ENCODE data around the gene PRELP.

Gene PRELP

DNA sequence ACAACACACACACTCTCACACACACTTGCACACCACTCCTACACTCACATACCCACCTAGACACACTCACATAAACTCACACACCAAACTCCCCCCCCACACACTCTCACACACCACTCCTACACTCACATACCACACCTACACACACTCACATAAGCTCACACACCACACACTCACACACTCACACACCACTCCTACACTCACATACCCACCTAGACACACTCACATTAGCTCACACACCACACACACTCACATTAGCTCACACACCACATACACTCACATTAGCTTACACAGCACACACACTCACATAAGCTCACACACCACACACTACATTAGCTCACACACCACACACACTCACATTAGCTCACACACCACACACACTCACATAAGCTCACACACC lies 51.4 kb downstream of the PRELP start:
- DNase-seq: no peak

DNA sequence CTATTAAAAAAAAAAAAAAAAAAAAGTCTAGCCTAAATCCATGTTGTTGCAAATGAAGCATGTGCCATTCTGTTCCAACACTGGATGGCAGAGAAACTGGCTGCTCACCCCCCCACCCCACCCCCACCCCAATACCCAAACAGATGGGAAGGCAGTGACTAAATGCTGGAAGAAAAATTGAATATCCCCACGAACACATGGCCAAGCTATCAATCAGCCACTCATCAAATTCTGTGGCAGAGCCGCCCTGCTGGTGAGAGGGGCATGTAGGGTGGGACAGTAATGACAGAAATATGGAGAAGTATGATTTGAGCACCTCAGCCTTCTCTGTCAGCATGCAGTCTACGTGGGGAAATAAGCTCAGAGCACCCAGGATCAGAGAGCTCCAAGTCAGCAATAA lies 52.5 kb downstream of the PRELP start:
- DNase-seq: no peak

DNA sequence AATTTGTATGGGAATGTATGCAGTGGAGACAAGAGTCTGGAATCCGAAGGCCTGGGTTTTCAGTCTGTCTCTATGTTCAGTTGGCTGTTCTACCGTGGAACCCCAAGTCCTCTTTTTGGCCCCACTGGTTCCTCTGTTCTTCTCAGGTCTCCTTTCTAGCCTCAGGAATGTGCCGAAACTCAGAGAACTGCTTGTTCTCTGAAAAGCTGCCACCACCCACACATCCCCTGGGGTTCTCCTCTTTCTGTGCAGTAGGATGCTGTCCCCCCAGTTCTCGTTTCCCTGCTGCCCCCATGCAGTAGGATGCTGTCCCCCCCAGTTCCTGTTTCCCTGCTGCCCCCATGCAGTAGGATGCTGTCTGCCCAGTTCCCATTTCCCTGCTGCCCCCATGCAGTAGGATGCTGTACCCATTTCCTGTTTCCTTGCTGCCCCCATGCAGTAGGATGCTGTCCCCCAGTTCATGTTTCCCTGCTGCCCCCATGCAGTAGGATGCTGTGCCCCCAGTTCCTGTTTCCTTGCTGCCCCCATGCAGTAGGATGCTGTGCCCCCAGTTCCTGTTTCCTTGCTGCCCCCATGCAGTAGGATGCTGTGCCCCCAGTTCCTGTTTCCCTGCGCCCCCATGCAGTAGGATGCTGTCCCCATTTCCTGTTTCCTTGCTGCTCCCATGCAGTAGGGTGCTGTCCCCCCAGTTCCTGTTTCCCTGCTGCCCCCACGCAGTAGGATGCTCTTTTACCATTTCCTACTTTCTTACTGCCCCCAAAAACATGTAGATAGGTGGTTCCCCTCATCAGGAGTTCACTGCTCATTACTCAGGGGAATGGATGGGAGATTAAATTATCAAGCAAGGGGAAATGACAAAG lies 53.6 kb downstream of the PRELP start:
- no peak for DNase-seq

DNA sequence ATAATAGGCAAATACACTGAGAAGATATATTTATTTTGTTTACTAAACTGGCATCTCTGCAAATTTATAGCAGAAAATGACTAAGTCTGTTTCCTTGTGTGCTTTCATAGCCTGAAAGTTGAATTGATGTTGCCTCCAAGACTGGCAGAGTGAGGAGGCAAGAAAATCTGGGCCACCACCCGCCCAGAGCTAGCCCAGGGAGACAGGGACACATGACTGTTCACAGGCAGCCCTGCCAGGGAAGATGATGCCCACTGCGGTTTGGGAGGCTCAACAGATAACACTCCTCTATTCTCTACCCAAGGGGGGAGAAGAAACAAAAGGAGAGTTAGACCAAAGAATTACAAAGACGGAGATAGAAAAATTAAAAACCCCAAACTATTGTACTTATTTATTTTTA lies 55.5 kb downstream of the PRELP start:
- no peak for DNase-seq

DNA sequence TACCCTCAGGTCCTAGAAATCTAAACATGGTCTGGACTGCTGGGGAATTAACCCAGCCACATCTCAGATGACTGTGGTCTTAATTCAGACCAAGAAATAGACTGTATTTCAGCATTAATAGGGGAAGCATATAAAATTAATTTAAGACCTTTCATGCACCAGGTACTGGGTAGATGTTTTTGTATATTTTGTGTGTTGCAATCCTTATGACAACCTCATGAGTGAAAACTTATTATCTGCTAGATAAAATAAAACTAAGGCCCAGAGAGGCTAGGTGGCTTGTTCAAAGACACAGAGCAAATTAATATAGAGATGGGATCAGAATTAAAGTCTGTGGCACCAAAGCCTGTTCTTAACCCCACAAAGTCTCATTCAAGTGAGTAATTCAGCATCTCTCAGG lies 58.4 kb downstream of the PRELP start:
- no peak for DNase-seq

DNA sequence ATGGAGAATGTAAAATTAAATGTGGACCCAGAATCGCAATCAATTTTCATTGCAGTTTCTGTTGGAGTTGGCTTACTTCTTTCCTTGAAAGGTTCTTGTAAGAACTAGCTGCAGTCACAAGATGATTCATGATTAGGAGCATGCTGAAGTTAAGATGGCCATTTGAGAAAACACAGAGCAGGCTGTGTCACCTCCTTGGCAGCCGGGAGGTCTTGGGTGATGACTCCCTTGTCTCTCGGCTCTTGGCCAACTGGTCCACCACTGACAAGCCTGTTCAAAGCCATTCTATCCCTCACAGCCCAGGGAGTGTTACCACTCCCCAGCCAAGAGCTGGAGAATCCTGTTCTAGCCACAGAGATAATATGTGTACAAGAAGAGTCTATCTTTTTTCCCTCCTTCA lies 58.9 kb downstream of the PRELP start:
- no peak for DNase-seq

DNA sequence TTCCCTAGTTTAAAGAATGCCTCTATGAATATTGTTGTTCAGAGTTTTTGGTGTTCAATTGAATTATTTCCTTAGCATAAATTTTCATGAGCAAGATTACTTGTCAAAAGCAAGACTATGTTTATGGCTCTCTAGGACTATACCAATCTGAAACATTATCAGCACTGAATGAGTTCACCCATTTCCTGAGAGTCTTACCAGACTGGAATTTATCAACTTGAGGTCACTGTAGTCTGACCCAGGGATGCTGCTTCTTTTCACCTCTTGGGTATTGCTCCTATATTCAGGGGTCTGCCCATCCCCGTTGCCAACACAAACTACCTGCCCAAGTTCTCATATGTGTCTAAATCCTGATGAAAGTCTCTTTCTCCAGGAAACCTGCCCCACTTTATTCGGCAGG lies 61.0 kb downstream of the PRELP start:
- no peak for DNase-seq

DNA sequence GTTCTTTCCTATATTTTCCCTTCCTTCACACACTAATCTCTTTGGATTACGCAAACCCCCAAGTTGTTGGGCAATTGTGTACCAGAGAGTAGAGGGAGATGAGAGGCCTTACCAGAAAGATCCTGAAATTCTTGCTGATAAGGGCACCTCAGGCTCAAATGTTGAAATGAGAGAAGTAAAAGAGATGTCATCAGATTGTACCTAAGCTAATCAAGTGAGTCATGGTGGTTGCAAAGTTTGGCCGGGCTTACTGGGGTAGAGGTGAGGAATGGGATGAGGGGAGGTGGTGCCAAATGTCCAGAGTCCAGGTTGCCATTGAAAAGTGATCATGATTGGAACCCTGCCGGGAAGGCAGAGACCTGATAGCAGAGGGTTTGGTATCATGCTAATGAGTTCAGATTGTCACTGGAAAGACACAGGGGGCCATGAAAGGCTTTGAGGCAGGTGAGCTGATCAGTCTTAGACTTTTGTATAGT lies 61.4 kb downstream of the PRELP start:
- DNase-seq: no peak

DNA sequence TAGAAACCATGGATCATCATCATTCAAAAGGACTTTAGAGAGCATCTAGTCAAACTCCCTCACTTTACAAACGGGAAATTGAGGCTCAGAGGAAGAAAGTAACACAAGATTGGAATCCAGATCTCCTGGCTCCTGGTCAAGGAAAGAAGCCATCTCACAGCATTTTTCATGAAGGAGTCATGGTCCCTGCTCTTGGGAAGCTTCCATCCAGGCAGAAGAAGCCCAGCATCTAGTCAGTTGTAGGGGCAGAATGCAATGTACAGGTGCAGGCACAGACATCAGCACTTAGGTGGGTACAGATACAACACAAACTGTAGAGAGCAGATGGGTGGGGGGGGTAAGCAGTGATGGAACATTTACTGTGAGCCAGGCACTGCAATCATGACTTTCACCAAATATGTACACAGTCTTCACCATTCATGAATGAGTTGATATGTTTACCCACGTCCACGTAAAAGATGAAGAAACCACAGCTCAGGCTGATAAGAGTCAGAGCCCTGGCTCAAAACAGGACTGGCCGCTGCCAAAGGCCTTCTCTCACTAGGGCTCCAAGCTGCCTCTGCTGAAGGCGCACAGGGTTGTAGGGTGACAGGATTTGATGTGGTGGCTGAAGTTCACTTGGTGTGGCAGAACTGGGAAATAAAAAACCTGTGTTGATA lies 62.3 kb downstream of the PRELP start:
- no peak for DNase-seq

DNA sequence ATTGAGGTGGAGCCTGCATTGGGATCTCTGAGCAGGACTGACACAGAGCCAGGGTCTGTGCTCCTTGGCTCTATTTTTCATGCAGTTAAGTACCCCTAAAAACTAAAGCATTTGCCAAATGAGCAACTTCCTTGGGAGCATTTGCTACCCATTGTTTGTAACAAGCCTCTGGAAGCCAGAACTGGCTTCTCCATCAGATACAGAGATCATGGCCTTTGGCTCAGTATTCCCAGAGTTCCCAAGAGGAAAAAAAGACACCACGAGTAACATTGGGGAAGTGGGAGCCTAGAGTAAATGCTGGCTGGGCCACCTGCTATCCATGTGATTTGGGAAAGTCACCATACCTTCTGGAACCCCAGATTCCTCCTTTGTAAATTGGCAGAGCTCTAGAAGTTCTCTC lies 63.1 kb downstream of the PRELP start:
- no peak for DNase-seq

DNA sequence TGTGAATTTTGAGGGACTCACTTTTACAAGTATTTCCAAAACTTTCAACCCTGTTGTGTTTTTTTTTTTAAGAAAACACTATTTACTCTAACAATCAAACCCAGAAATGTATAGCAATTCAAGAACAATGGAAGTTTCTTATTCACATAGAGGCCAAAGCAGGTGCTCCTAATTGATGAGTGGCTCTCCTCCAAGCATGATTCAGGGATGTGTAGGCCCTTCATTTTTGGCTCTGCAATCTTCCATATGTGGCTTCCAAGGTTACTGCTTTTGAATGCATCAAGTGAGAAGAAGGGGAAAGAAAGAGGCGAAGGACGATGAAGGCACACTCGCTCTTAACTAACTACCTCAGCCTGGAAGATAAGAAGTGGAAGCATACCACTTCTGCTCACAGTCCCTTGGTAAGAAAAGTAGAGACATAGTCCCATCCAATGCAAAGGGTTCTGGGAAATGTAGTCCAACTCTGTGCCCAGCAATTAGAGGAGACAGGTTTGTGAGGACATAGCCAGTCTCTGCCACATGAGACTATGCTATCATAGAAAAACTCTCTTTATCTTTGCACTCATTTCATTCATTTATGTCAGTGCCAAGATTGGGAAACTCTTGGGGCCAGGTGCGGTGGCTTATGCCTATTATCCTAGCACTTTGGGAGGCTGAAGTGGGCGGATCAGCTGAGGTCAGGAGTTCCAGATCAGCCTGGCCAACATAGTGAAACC lies 64.4 kb downstream of the PRELP start:
- DNase-seq: no peak

All from KG1 (cell line).